Activated naive CD8-positive, alpha-beta T cell treated with anti-CD3 and anti-CD28 coated beads for 36 hours (primary cell): ENCODE data around the gene GBF1. TPM values are rescaled to one million over a fixed set of nuclear protein-coding genes. Genes with fewer than 3 reads are reported as not detected.
"Not testable (repeated sequence)": the region's sequence is repeated elsewhere in the genome, so short reads cannot be mapped to it uniquely, and the experiment has no call there.

Source experiments
- DNase-seq: peaks from one replicate; pipeline ENCODE4 v3.0.0; 2021
- H3K27ac Mint-ChIP-seq: one replicate; pipeline ENCODE4 v1.8.0; 2022; ENCODE audit warnings: mild to moderate bottlenecking, moderate library complexity, mixed read lengths
- H3K27me3 Mint-ChIP-seq: one replicate; pipeline ENCODE4 v1.8.0; 2022; ENCODE audit warnings: mild to moderate bottlenecking, mixed read lengths
- H3K36me3 Mint-ChIP-seq: one replicate; pipeline ENCODE4 v1.8.0; 2021; ENCODE audit warnings: mild to moderate bottlenecking, mixed read lengths
- H3K4me1 Mint-ChIP-seq: one replicate; pipeline ENCODE4 v1.8.0; 2021; ENCODE audit warnings: mixed read lengths
- H3K4me3 Mint-ChIP-seq: one replicate; pipeline ENCODE4 v1.8.0; 2022; ENCODE audit warnings: mild to moderate bottlenecking, moderate library complexity, mixed read lengths
- H3K9me3 Mint-ChIP-seq: one replicate; pipeline ENCODE4 v1.8.0; 2022; ENCODE audit warnings: mixed read lengths
- total RNA-seq, 2 experiments: library from RNA; stranded (reverse); gene quantifications; one replicate each; pipeline ENCODE4 v1.2.3, GENCODE V29; 2021

Gene GBF1
- total RNA-seq, 2 experiments from 2014 or later: 29.3 to 29.5 TPM

DNA sequence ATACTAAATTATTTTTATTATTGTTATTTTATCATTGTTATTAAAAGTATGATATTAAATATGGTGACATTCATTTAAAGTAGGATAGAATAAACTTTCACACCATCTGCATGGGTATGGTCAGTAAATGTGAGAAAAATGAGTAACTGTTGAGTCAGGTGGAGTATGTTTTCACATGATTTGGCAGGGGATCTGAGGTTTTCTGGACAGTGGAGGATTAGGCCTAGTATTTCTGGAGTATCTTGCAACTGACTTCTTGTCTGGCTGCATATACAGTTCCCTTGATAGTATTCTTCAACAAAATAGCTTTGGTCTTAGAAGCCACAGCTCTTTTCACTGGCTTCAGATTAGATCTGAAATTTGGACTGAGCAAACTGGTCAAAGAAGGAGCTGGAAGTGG lies 54.5 kb downstream of the GBF1 start:
- Mint-ChIP-seq H3K27ac (peak overlapping the region; percentile 61), H3K27me3 (no peaks in the 10 kb centered on the region), H3K4me1 (peaks cover 25% of the 10 kb centered on the region), H3K4me3 (no peak overlapping the region), H3K36me3 (peaks cover 2% of the 10 kb centered on the region), H3K9me3 (no peaks in the 10 kb centered on the region)
- DNase-seq: no peak

DNA sequence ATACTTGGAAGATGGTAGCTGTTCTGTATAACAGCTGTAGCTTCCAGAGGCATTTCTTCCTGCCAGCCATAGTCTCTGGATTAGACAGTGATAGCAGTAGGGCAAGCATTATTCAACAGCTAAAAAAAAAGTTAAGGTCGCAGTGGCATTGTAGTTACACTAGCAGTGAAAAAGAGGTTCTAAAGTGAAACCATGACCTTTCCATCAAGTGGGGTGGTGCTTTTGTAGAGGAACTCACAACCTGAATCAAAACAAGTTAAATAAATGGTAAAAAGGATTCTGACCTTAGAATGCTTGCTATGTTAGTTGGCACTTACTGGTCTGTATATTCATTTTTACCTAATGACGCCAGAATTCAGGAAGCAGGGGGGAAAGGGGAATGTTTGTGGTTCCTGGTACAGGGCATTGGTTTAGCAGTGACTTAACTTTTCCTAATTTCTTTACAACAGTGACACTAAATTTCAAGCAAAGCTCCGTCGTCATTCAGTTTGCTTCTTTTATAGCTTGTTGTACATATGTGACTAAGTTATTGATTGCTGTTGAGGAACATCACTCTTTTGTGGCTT lies 55.0 kb downstream of the GBF1 start:
- Mint-ChIP-seq H3K9me3 (no peaks in the 10 kb centered on the region), H3K27me3 (no peaks in the 10 kb centered on the region), H3K4me3 (no peak overlapping the region), H3K27ac (peak overlapping the region; percentile 61), H3K4me1 (peaks cover 23% of the 10 kb centered on the region), H3K36me3 (peaks cover 2% of the 10 kb centered on the region)
- no peak for DNase-seq

DNA sequence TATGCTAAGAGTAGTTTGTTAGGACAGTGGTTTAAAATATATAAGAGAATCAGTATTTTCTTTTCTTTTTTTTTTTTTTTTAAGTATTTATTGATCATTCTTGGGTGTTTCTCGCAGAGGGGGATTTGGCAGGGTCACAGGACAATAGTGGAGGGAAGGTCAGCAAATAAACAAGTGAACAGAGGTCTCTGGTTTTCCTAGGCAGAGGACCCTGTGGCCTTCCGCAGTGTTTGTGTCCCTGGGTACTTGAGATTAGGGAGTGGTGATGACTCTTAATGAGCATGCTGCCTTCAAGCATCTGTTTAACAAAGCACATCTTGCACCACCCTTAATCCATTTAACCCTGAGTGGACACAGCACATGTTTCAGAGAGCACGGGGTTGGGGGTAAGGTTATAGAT lies 55.6 kb downstream of the GBF1 start:
- H3K27ac Mint-ChIP-seq, DNase-seq, H3K27me3 Mint-ChIP-seq, H3K9me3 Mint-ChIP-seq, H3K4me3 Mint-ChIP-seq, H3K36me3 Mint-ChIP-seq: not testable (repeated sequence)
- H3K4me1 Mint-ChIP-seq: peaks cover 23% of the 10 kb centered on the region

DNA sequence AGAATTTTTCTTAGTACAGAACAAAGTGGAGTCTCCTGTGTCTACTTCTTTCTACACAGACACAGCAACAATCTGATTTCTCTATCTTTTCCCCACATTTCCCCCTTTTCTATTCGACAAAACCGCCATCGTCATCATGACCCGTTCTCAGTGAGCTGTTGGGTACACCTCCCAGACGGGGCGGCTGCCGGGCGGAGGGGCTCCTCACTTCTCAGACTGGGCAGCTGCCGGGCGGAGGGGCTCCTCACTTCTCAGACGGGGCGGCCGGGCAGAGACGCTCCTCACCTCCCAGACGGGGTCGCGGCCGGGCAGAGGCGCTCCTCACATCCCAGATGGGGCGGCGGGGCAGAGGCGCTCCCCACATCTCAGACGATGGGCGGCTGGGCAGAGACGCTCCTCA lies 56.0 kb downstream of the GBF1 start:
- peaks cover 23% of the 10 kb centered on the region for H3K4me1 Mint-ChIP-seq
- H3K9me3 Mint-ChIP-seq, DNase-seq, H3K4me3 Mint-ChIP-seq, H3K36me3 Mint-ChIP-seq, H3K27ac Mint-ChIP-seq, H3K27me3 Mint-ChIP-seq: not testable (repeated sequence)

DNA sequence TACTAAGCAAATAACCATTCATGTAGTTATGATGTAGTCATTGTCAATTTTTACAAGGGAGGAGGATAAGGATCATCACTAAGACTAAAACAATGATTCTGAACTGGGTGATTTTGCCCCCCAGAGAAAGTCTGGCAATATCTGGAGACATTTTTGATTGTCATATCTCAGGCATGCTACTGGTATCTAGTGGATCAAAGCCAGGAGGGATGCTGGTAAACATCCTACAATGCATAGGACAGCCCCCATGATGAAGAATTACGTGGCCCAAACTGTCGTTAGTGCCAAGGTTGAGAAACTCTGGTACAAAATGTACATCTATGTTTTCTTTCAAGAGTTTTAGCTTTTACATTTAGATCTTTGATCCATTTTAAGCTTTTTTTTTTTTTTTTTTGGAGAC lies 57.3 kb downstream of the GBF1 start:
- peaks cover 15% of the 10 kb centered on the region for H3K36me3 Mint-ChIP-seq
- DNase-seq: no peak
- no peaks in the 10 kb centered on the region for H3K9me3 Mint-ChIP-seq
- no peak overlapping the region for H3K27ac Mint-ChIP-seq
- H3K4me3 Mint-ChIP-seq: no peak overlapping the region
- H3K27me3 Mint-ChIP-seq: no peaks in the 10 kb centered on the region
- peaks cover 18% of the 10 kb centered on the region for H3K4me1 Mint-ChIP-seq

DNA sequence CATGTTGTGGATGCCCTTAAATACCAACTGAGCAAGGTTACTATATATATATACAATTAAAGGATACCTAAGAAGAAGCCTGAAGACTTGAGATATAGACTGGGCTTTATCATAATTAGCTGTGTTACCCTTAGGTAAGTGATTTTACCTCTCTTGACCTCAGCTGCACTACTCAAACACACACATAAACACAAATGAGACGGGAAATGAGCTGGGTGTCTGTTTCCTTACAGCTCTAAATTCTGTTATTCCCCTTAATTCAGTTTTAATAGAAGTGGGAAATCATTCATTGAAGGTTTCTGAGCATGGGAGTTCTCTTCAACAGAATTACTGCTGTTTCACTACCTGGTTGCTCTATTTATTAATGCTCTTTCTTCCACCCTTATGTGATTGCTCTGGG lies 60.7 kb downstream of the GBF1 start:
- peaks cover 21% of the 10 kb centered on the region for H3K36me3 Mint-ChIP-seq
- no peak overlapping the region for H3K27ac Mint-ChIP-seq
- H3K27me3 Mint-ChIP-seq: no peaks in the 10 kb centered on the region
- peaks cover 22% of the 10 kb centered on the region for H3K4me1 Mint-ChIP-seq
- no peak overlapping the region for H3K4me3 Mint-ChIP-seq
- H3K9me3 Mint-ChIP-seq: peaks cover 2% of the 10 kb centered on the region
- DNase-seq: no peak

DNA sequence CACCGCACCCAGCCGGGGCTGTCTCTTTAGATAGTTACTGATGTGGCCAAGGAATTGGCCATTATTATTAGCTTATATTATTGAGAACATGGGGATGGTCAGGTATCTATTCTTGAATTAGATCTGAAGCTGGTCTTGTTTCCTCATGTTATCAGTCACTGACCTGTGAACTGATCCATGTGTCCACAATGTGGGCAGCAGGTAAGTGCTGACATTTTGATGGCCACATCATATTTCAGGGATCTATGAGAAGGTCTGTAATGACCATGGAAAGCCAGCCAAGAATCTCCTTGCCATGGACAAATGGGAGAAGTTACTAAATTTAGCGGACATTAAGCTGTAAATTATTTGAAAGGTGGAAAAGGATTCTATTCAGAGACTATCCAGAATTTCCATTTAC lies 61.4 kb downstream of the GBF1 start:
- H3K4me1 Mint-ChIP-seq: peaks cover 29% of the 10 kb centered on the region

DNA sequence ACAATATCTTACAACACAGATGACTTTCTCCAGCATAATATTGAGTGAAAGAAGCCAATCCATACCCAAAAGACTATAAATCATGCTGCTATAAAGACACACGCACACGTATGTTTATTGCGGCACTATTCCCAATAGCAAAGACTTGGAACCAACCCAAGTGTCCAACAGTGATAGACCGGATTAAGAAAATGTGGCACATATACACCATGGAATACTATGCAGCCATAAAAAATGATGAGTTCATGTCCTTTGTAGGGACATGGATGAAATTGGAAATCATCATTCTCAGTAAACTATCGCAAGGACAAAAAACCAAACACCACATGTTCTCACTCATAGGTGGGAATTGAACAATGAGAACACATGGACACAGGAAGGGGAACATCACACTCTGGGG lies 63.0 kb downstream of the GBF1 start:
- peaks cover 21% of the 10 kb centered on the region for H3K36me3 Mint-ChIP-seq
- H3K27me3 Mint-ChIP-seq, H3K4me3 Mint-ChIP-seq, H3K27ac Mint-ChIP-seq, H3K9me3 Mint-ChIP-seq, DNase-seq: not testable (repeated sequence)
- peaks cover 39% of the 10 kb centered on the region for H3K4me1 Mint-ChIP-seq

More for the DNA sequence above, 61.4 kb downstream of the GBF1 start:
- Mint-ChIP-seq H3K27ac (no peak overlapping the region), H3K27me3 (no peaks in the 10 kb centered on the region), H3K9me3 (peaks cover 2% of the 10 kb centered on the region), H3K4me3 (no peak overlapping the region), H3K36me3 (peaks cover 21% of the 10 kb centered on the region)
- DNase-seq: no peak

DNA sequence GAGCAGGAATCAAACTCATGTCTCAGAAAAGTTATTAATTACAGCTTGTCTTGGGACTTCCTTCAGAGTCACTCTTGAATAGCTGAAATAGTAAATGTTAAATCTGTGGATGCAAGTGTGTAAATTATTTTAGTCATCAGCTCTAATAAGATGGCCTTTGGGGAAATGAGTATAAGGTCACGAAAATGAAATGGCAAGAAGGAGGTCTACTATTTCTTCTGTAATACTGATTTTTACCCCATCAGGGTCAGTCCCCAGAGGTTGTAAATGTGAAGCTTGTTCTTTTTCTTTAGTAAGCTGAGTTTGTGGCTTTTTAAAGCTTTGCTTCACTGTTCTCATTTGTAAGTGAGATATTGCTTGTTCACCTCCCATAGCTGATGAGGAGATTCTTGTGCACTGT lies 63.9 kb downstream of the GBF1 start:
- Mint-ChIP-seq H3K27ac (no peak overlapping the region), H3K9me3 (peaks cover 2% of the 10 kb centered on the region), H3K36me3 (peaks cover 21% of the 10 kb centered on the region), H3K4me3 (no peak overlapping the region), H3K4me1 (peaks cover 43% of the 10 kb centered on the region), H3K27me3 (no peaks in the 10 kb centered on the region)
- no peak for DNase-seq

DNA sequence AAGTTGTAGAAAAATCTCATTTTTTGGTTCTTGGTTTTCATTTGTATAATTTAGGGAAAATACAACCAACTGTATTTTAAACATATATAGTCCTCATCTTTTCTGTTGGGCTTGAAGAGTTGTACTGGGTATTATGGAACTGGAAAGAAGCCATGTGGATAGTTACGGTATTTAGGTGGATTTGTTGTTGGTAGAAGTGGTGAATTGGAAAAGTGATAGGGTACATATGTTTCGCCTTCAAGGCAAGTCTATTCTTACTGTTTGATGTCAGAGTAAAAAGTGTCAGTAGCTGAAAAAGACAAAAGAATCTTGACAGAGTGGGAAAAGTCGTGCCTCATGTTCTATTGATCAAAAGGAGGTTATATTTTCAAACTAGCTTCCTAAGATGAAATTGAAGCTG lies 64.6 kb downstream of the GBF1 start:
- H3K9me3 Mint-ChIP-seq: peaks cover 2% of the 10 kb centered on the region
- peaks cover 48% of the 10 kb centered on the region for H3K4me1 Mint-ChIP-seq
- no peak overlapping the region for H3K4me3 Mint-ChIP-seq
- no peak for DNase-seq
- H3K27ac Mint-ChIP-seq: no peak overlapping the region
- H3K36me3 Mint-ChIP-seq: peaks cover 23% of the 10 kb centered on the region
- H3K27me3 Mint-ChIP-seq: no peaks in the 10 kb centered on the region

DNA sequence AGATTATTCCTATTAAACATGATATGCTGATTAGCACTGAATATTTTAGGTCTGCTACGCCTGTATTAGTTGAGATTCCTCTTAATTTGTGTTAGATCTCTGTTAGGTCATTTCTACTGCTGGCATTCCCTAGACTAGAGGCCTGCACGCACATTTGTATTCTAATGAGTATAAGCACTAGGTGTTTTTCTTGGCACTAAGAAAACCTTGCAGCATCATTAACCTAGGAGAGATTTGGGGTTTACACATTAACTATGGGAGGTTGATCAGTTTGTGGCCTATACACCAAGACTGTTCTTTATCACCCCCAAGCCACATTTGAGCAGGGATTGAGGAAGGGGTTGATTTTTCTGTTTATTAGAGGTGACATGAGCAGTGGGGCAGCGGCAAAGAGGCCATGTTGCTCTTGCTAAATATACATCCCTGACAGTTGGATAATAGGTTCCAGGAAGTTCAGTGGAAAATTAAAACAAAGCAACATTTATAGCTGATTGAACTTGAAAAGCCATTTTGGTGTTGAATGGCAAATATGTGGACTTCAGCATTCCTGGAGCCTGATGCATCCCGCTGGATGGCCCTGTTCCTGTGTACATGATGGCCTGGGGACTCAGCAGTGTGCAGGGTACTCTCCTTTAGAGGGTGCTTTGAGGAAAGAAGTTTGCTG lies 65.2 kb downstream of the GBF1 start:
- Mint-ChIP-seq H3K27ac (no peak overlapping the region), H3K4me1 (peaks cover 48% of the 10 kb centered on the region), H3K36me3 (peaks cover 23% of the 10 kb centered on the region), H3K4me3 (no peak overlapping the region), H3K9me3 (peaks cover 2% of the 10 kb centered on the region), H3K27me3 (no peaks in the 10 kb centered on the region)
- DNase-seq: no peak

DNA sequence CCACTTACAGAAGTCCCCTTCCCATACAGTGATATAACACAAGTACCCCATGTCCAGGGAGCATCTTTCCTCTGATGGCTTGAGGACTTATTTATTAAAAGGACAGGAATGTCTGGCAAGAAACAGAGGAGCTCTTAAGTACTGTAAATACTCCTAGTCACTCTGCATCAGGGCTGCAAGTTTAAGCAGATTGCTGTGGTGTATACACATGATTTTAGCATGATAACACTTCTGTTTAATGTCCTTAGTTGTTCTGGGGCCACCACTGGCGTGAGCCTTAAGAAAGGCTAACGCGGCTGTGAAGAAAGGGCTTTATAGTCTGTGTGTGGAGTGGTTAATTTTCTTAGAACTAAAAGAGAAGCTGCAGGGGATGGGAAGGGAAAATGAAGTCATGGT lies 65.7 kb downstream of the GBF1 start:
- Mint-ChIP-seq H3K4me1 (peaks cover 48% of the 10 kb centered on the region), H3K27me3 (no peaks in the 10 kb centered on the region), H3K4me3 (no peak overlapping the region), H3K36me3 (peaks cover 23% of the 10 kb centered on the region), H3K9me3 (peaks cover 2% of the 10 kb centered on the region), H3K27ac (no peak overlapping the region)
- DNase-seq: no peak

DNA sequence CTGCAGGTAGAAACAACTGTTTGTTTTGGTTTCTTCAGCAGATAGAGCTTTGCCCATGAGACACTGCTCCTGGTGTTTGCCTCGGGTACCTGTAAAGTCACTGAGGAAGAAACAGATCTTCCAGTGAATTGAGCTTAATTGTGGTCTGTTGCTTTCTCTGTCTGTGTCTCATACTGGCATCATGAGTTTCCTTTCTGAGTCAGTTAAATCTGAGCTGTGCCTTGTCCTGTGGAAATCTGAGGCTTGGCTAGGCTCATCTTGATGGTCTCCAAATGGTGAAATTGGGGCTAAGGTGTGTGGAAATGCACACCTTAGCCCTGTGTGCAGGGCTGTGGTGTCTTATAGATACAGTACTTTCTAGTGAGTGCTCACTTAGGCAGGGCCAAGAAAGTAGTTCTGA lies 67.4 kb downstream of the GBF1 start:
- peak overlapping the region; percentile 14 for H3K27ac Mint-ChIP-seq
- H3K36me3 Mint-ChIP-seq: peaks cover 9% of the 10 kb centered on the region
- H3K4me1 Mint-ChIP-seq: peaks cover 48% of the 10 kb centered on the region
- no peak overlapping the region for H3K4me3 Mint-ChIP-seq
- peaks cover 2% of the 10 kb centered on the region for H3K9me3 Mint-ChIP-seq
- no peaks in the 10 kb centered on the region for H3K27me3 Mint-ChIP-seq
- no peak for DNase-seq

DNA sequence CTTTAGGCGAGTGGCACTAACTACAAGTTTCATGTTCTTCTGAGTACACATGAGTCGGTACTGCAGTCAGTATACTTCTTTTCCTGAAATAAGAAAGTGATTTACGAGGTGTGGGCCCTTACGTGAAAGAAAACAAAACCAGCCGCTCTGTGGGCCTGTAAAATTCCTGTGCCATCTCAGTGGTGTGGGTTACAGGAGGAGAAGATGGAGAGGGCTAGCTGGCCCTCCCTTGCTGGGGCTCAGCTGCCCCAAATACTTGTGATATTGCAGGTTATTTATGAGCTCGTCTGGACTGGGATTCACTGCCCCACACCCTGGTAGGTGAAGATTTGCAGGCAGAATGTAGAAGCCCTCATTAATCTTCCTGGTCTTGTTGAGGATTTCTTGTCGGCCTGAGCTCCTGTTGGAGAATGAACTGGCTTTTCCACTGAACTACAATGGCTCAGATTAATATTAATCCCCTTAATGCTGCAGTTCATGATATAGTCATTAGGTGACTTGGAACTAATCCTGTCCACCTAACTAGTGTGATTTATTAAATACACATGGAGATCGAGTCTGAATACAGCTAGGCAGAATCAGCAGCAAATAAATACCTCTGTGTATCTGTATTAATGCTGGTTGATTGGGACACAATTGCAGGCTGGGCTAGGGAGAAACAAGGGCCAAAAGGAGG lies 68.0 kb downstream of the GBF1 start:
- peaks cover 48% of the 10 kb centered on the region for H3K4me1 Mint-ChIP-seq
- H3K27me3 Mint-ChIP-seq: no peaks in the 10 kb centered on the region
- H3K9me3 Mint-ChIP-seq: no peaks in the 10 kb centered on the region
- peaks cover 4% of the 10 kb centered on the region for H3K36me3 Mint-ChIP-seq
- no peak for DNase-seq
- H3K27ac Mint-ChIP-seq: no peak overlapping the region
- H3K4me3 Mint-ChIP-seq: no peak overlapping the region

DNA sequence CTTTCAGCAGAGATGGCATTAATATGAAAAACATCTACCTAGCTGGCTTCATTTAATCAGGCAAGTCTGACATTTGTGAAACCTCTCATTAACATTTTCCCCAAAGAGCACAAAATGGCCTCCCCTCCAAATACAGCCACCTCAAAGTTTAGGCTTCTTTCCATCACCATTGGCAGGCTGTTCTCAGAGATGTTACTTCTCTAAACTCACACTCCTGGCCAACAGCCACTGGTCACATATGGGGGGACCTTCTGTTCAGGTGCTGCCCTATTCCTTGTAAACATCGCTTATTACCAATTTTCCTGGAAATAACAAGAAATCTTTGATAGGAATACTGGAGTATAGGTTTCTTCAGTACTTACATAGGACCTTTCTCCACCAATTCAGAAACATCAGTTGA lies 69.5 kb downstream of the GBF1 start:
- Mint-ChIP-seq H3K9me3 (no peaks in the 10 kb centered on the region), H3K27me3 (no peaks in the 10 kb centered on the region)

DNA sequence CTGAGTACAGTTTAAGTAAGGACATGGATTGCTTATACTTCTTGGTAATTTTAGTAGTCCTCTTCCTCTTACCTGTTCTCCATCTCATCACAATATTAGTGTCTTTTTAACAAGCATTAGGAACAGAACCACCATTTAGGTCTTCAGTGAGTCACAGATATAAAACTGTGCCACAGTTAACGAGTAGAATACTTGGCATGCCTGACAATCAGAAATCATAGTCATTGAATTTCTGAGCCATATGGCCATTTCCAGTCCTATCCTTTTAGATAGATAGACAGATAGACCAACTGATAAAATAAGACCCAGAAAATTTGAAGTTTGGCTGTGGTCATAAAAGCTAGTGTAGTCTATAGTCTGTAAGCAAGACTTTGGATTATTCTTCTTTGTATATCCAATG lies 71.1 kb downstream of the GBF1 start:
- Mint-ChIP-seq H3K4me3 (no peak overlapping the region), H3K9me3 (no peaks in the 10 kb centered on the region), H3K36me3 (peaks cover 3% of the 10 kb centered on the region), H3K27me3 (no peaks in the 10 kb centered on the region), H3K4me1 (peaks cover 26% of the 10 kb centered on the region), H3K27ac (no peak overlapping the region)
- no peak for DNase-seq

More for the DNA sequence above, 69.5 kb downstream of the GBF1 start:
- Mint-ChIP-seq H3K27ac (no peak overlapping the region), H3K4me3 (no peak overlapping the region), H3K36me3 (peaks cover 2% of the 10 kb centered on the region), H3K4me1 (peaks cover 38% of the 10 kb centered on the region)
- DNase-seq: no peak
